Activated T-helper 2 cell treated with anti-CD3 and anti-CD28 coated beads, Interferon-gamma antibody, Interleukin-2, Interleukin-4, amounts not matched to agents 10 μg/mL and 5 μg/mL and 100 μg/mL, durations not matched to agents 14 hours and 24 hours and 36 hours (primary cell): Measurements from ENCODE around the gene PGAP2. TPM values are rescaled to one million over a fixed set of nuclear protein-coding genes. Genes with fewer than 3 reads are reported as not detected.

Experiments used
- DNase-seq: peaks from one replicate; pipeline ENCODE4 v3.0.0; 2021; ENCODE audit warnings: low spot score
- H3K27ac Mint-ChIP-seq: one replicate; pipeline ENCODE4 v1.8.0; 2021; ENCODE audit warnings: mixed read lengths
- H3K27me3 Mint-ChIP-seq: one replicate; pipeline ENCODE4 v1.8.0; 2021; ENCODE audit warnings: low read depth, mixed read lengths
- H3K36me3 Mint-ChIP-seq: one replicate; pipeline ENCODE4 v1.8.0; 2021; ENCODE audit warnings: low read depth, mixed read lengths
- H3K4me1 Mint-ChIP-seq: one replicate; pipeline ENCODE4 v1.8.0; 2021; ENCODE audit warnings: low read depth, mixed read lengths
- H3K4me3 Mint-ChIP-seq: one replicate; pipeline ENCODE4 v1.8.0; 2021; ENCODE audit warnings: low read depth, mild to moderate bottlenecking, moderate library complexity, mixed read lengths
- H3K9me3 Mint-ChIP-seq: one replicate; pipeline ENCODE4 v1.8.0; 2021; ENCODE audit warnings: mixed read lengths
- intact Hi-C: fragments of 100-400 bp; cut with micrococcal nuclease; formaldehyde crosslinking; loops from one replicate; pipeline ENCODE4 v1.15.1; 2023
- total RNA-seq: library from RNA; stranded (reverse); gene quantifications from 2 replicates; pipeline ENCODE4 v1.2.3, GENCODE V29; 2022

PGAP2 gene
- total RNA-seq, 1 donor from 2014 or later: 23.8 TPM

DNA sequence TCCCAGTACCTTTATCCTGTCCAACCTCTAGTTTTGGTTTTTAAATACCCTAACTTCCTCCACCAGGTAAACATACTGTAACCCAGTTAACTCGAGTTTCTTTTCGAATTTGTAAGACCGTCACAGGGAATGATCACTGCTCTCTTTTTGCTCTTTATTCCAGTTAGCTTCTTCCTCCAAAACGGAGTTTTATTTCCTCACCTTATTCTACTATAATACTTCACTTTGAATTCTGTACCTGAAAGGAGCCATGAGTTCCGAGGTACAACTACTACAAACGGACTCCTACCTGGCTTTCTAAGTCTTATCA is 12.4 kb upstream of the PGAP2 start:
- peak overlapping the region; percentile 98 for H3K4me3 Mint-ChIP-seq
- DNase-seq: no peak

DNA sequence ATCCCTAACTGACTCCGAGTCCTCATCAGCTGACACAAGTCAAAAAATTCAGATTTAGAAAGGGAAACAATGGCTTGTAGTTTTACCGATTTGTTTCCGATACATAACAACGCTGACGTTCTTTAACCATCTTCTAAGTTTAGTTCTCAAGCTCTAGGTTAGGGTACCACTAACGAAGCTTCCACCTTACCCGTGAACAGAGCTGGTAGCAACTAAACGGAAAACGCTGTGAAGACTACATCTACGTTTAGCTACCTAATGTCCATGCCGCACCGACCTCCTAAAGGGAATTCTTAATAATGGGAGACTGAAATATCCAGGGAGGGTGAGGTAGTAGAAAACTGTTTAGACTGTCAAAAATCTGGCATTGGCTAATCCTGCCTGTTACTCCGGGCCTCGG is 12.0 kb upstream of the PGAP2 start:
- Mint-ChIP-seq H3K9me3 (no peaks in the 10 kb centered on the region), H3K4me1 (peaks cover 34% of the 10 kb centered on the region), H3K27me3 (no peaks in the 10 kb centered on the region), H3K36me3 (peaks cover 45% of the 10 kb centered on the region), H3K4me3 (peak overlapping the region; percentile 98), H3K27ac (peak overlapping the region; percentile 95)
- DNase-seq: no peak
- intact Hi-C loops: loop anchor here (2.0 to 5.0 kb wide), 2 partner anchors 44 to 1394 kb away; partner anchors contain the start of genes RHOG and TSSC4

More for the DNA sequence above, 12.4 kb upstream of the PGAP2 start:
- Mint-ChIP-seq H3K36me3 (peaks cover 45% of the 10 kb centered on the region), H3K27ac (peak overlapping the region; percentile 95), H3K9me3 (no peaks in the 10 kb centered on the region), H3K27me3 (no peaks in the 10 kb centered on the region), H3K4me1 (peaks cover 34% of the 10 kb centered on the region)
- intact Hi-C loops: loop anchor here (2.0 to 5.0 kb wide), 2 partner anchors 45 to 1394 kb away; partner anchors contain the start of genes RHOG and TSSC4

- Mint-ChIP-seq H3K36me3 (peaks cover 45% of the 10 kb centered on the region), H3K27me3 (no peaks in the 10 kb centered on the region)
These were observed 11.5 kb upstream of the PGAP2 start for GRCh38 chr11:3796801-3797328.

GRCh38 chr11:3797329-3798090 is 10.8 kb upstream of the PGAP2 start, which contains the start of gene NUP98:
TSS of gene NUP98 (minus strand) at chr11:3797554. CDS start at chr11:3782117, 15,437 bp downstream.
- Mint-ChIP-seq H3K27me3 (no peaks in the 10 kb centered on the region), H3K36me3 (peaks cover 40% of the 10 kb centered on the region), H3K9me3 (no peaks in the 10 kb centered on the region), H3K27ac (peak within 1 kb of the TSS; percentile 95), H3K4me1 (peaks cover 33% of the 10 kb centered on the region), H3K4me3 (peak within 1 kb of the TSS; percentile 98)
- peak; percentile 100 for DNase-seq
- intact Hi-C loops: loop anchor here (1.0 to 5.0 kb wide), 5 partner anchors 11 to 1395 kb away; partner anchors contain the start of genes PGAP2, RHOG, RRM1 and TSSC4

More at GRCh38 chr11:3796801-3797328, 11.5 kb upstream of the PGAP2 start:
- intact Hi-C loops: loop anchor here (1.0 to 5.0 kb wide), 5 partner anchors 11 to 1395 kb away; partner anchors contain the start of genes PGAP2, RHOG, RRM1 and TSSC4
- Mint-ChIP-seq H3K9me3 (no peaks in the 10 kb centered on the region), H3K4me3 (peak overlapping the region; percentile 98), H3K27ac (peak overlapping the region; percentile 95), H3K4me1 (peaks cover 34% of the 10 kb centered on the region)
- no peak for DNase-seq

- Mint-ChIP-seq H3K4me3 (no peak overlapping the region), H3K27ac (peak overlapping the region; percentile 95), H3K9me3 (no peaks in the 10 kb centered on the region), H3K36me3 (peaks cover 27% of the 10 kb centered on the region), H3K27me3 (no peaks in the 10 kb centered on the region), H3K4me1 (peaks cover 29% of the 10 kb centered on the region)
- intact Hi-C loops: loop anchor here (5.0 kb wide), 1 partner anchor 1397 kb away; the partner anchor contains the start of gene TSSC4
- DNase-seq: no peak
These were observed 9.2 kb upstream of the PGAP2 start for GRCh38 chr11:3799143-3799542.

DNA sequence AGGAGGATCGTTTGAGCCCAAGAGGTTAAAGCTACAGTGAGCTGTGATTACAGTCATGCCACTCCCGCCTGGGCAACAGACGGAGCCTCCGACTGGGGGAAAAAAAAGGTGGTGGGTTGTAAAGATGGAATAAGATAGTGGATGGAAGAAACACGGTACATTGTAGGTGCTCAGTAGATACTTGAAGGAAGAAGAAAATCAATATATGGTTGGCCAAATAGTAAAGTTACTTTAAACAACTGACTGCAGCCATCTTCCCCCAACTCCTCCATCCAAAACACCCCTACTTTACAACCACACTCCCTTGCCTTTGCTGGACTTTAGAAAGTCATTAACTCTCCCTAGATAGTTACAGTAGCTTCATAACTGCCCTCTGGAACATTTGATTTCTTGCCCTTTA is 8.5 kb upstream of the PGAP2 start:
- Mint-ChIP-seq H3K4me3 (no peak overlapping the region), H3K4me1 (peaks cover 31% of the 10 kb centered on the region), H3K9me3 (no peaks in the 10 kb centered on the region), H3K27me3 (no peaks in the 10 kb centered on the region), H3K36me3 (peaks cover 19% of the 10 kb centered on the region), H3K27ac (no peak overlapping the region)
- no peak for DNase-seq
- intact Hi-C loops: loop anchor here (5.0 kb wide), 1 partner anchor 1398 kb away; the partner anchor contains the start of gene TSSC4

- Mint-ChIP-seq H3K27me3 (no peaks in the 10 kb centered on the region), H3K9me3 (no peaks in the 10 kb centered on the region), H3K4me3 (no peak overlapping the region), H3K27ac (no peak overlapping the region), H3K36me3 (no peaks in the 10 kb centered on the region), H3K4me1 (peaks cover 16% of the 10 kb centered on the region)
- DNase-seq: no peak
- intact Hi-C loops: no loop called here
These were observed 6.2 kb upstream of the PGAP2 start for GRCh38 chr11:3802011-3802790.

DNA sequence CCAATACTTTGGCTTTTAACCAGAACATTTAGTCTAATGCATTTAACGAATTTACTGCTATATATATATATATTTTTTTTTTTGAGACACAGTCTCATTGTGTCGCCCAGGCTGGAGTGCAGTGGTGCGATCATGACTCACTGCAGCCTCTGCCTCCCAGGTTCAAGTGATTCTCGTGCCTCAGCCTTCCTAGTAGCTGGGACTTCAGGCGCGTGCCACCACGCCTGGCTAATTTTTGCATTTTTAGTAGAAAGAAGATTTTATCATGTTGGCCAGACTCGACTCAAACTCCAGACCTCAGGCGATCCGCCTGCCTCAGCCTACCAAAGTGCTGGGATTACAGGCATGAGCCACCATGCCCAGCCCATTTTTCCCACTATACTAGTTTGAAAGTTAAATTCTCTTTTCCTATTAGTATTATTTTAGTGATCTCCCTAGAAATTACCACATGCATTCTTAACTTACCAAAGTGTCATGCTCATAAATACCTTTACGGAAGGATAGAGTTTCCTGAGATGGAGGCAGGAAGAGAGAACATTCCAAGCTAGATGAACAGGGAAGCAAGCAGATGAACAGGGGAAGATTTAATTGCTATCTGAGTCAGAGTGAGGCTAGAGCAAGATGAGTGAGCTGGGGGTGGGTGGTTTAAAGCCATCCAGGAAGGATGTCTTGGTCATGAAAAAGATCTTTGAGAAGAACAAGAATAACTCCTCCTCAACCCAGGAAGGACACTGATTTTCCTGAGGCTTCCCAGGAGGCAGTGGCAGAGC is 4.4 kb upstream of the PGAP2 start:
- H3K4me3 Mint-ChIP-seq: no peak overlapping the region
- no peak for DNase-seq
- no peaks in the 10 kb centered on the region for H3K9me3 Mint-ChIP-seq
- intact Hi-C loops: no loop called here
- no peaks in the 10 kb centered on the region for H3K36me3 Mint-ChIP-seq
- H3K4me1 Mint-ChIP-seq: peaks cover 24% of the 10 kb centered on the region
- H3K27ac Mint-ChIP-seq: peak overlapping the region; percentile 39
- no peaks in the 10 kb centered on the region for H3K27me3 Mint-ChIP-seq

- Mint-ChIP-seq H3K4me3 (peak overlapping the region; percentile 96), H3K9me3 (no peaks in the 10 kb centered on the region), H3K27me3 (no peaks in the 10 kb centered on the region), H3K36me3 (no peaks in the 10 kb centered on the region), H3K4me1 (peaks cover 22% of the 10 kb centered on the region), H3K27ac (peak overlapping the region; percentile 40)
- DNase-seq: peak; percentile 37
- intact Hi-C loops: loop anchor here (1.0 kb wide), 2 partner anchors 12 to 24 kb away; partner anchors contain the start of gene NUP98
These were observed 682 bp downstream of the PGAP2 start for GRCh38 chr11:3808861-3809623.

DNA sequence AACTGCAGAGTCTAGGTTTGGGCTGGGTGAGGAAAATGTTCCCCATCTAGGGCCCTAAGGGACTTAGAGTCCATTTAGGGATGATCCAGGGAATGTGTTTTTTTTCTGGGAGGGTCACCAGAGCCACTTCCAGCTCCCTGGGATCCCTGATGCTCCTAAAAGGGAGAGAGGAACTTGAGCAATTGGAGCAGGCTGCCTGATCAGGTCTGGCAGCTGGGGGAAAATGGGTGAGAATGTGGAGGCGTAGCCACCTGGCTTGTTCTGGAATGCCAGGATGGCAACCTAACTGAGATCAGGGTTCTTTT is 1.2 kb downstream of the PGAP2 start:
- DNase-seq: no peak
- intact Hi-C loops: loop anchor here (1.0 kb wide), 1 partner anchor 24 kb away; no protein-coding TSS in a partner anchor
- Mint-ChIP-seq H3K4me1 (peaks cover 18% of the 10 kb centered on the region), H3K27ac (no peak overlapping the region), H3K27me3 (no peaks in the 10 kb centered on the region), H3K36me3 (no peaks in the 10 kb centered on the region), H3K4me3 (no peak overlapping the region), H3K9me3 (no peaks in the 10 kb centered on the region)

DNA sequence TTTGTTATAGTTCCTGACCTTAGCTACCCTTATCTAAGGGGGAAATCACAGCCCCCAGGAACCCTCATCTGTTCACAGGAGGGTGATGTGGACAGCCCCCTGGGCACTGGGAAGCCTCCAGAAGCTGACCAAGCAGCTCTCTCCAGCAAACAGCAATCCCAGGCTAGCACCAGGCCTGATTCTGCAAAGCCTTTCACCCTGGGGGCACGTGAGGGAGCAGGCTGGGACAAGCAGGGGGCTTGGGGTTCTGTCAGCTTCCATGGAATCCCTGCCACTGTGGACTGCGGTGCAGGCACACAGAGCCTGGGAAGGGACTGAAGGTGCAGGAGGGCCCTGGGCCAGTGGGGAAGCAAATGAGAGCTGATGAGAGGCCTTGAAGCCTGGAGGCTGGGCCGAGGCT is 2.1 kb downstream of the PGAP2 start:
- Mint-ChIP-seq H3K9me3 (no peaks in the 10 kb centered on the region), H3K4me3 (no peak overlapping the region), H3K27me3 (no peaks in the 10 kb centered on the region), H3K27ac (no peak overlapping the region), H3K36me3 (no peaks in the 10 kb centered on the region), H3K4me1 (peaks cover 18% of the 10 kb centered on the region)
- no peak for DNase-seq
- intact Hi-C loops: no loop called here
